GM12878 (cell line): ENCODE measurements around the gene CDKN2A. TPM values are rescaled to one million over a fixed set of nuclear protein-coding genes. Genes with fewer than 3 reads are reported as not detected.

Source experiments
- ATAC-seq: fragments of 200-7000 bp; cut with Tn5 transposase; 3 replicates; pipeline ENCODE4 v1.9.1; 2020; ENCODE audit warnings: mild to moderate bottlenecking, moderate library complexity
- BruUV-seq: library from RNA; stranded (reverse); fragments of 400-500 nt; replicated peaks from 2 replicates; lab custom pipeline; 2021; lab: Mats Ljungman, UMichigan
- CTCF ChIA-PET: fragments of 300-600 bp; sonication (Branson Sonifier 250); formaldehyde crosslinking; extraction: SDS; loops from one replicate; lab custom pipeline; 2021; ENCODE audit warnings: inconsistent platforms; lab: Yijun Ruan, JAX
- POLR2A ChIA-PET: fragments of 350-600 bp; formaldehyde crosslinking; extraction: SDS; loops from one replicate; lab custom pipeline; 2021; ENCODE audit warnings: inconsistent platforms; lab: Charles Lee
- RAD21 ChIA-PET: fragments of 300-600 bp; sonication (Branson Sonifier 250); formaldehyde crosslinking; loops from one replicate; lab custom pipeline; 2023; ENCODE audit warnings: antibody characterized with exemption; ENCODE audit not compliant: unreplicated experiment; lab: Charles Lee
- SMC1A ChIA-PET: fragments of 300-600 bp; sonication (Branson Sonifier 250); formaldehyde crosslinking; loops from one replicate; lab custom pipeline; 2023; ENCODE audit not compliant: unreplicated experiment, uncharacterized antibody; lab: Charles Lee
- DNase-seq: peaks from one replicate; pipeline ENCODE4 v3.0.0-alpha.2; 2011; ENCODE audit warnings: low read depth, low spot score
- FAIRE-seq: peaks from 3 replicates; lab custom pipeline; 2011; peaks lifted over from hg19 to GRCh38; lab: Jason Lieb, UNC
- H2AFZ ChIP-seq: 2 replicates; pipeline ENCODE4 v1.6.0; 2011; ENCODE audit warnings: low read depth, low read length, control low read depth; ENCODE audit not compliant: control insufficient read depth
- H3K27ac ChIP-seq: 2 replicates; pipeline ENCODE4 v1.5.1; 2011; ENCODE audit warnings: control low read depth; ENCODE audit not compliant: control insufficient read depth, insufficient read depth
- H3K27me3 ChIP-seq, 2 experiments: replicated peaks in 1 of 2; 2 replicates each; pipeline versions ENCODE4 v1.6.0 to v1.6.1; 2011; ENCODE audit warnings: low read length in 1 of 2; ENCODE audit not compliant: control insufficient read depth in 2 of 2, insufficient read depth in 2 of 2
- H3K36me3 ChIP-seq, 2 experiments: 2 replicates each; pipeline ENCODE4 v1.5.1; 2011; ENCODE audit warnings: low read length in 1 of 2; ENCODE audit not compliant: control insufficient read depth in 2 of 2, insufficient read depth in 2 of 2
- H3K4me1 ChIP-seq: 2 replicates; pipeline ENCODE4 v1.6.1; 2011; ENCODE audit warnings: mild to moderate bottlenecking, low read length, moderate library complexity, mixed read lengths; ENCODE audit not compliant: control insufficient read depth, insufficient read depth
- H3K4me2 ChIP-seq: 2 replicates; pipeline ENCODE4 v1.6.0; 2011; ENCODE audit warnings: control low read depth; ENCODE audit not compliant: control insufficient read depth, insufficient read depth
- H3K4me3 ChIP-seq: fragments of 200-600 bp; sonication (generic); 2 replicates; pipeline ENCODE4 v1.5.1; 2016
- H3K79me2 ChIP-seq: 2 replicates; pipeline ENCODE4 v1.6.0; 2011; ENCODE audit warnings: low read length; ENCODE audit not compliant: control insufficient read depth, insufficient read depth
- H3K9ac ChIP-seq: 2 replicates; pipeline ENCODE4 v1.8.0; 2011; ENCODE audit warnings: low read length, control low read depth, mixed read lengths; ENCODE audit not compliant: control insufficient read depth, insufficient read depth
- H3K9me3 ChIP-seq: replicated peaks from 3 replicates; pipeline ENCODE4 v1.5.1; 2011; ENCODE audit warnings: mild to moderate bottlenecking, low read length; ENCODE audit not compliant: control insufficient read depth, insufficient read depth
- H4K20me1 ChIP-seq: 2 replicates; pipeline ENCODE4 v1.6.0; 2011; ENCODE audit not compliant: control insufficient read depth, insufficient read depth
- MYB ChIP-seq: fragments of 150-350 bp; IDR thresholded peaks from 2 replicates; pipeline ENCODE4 v1.6.1; 2014; ENCODE audit warnings: mild to moderate bottlenecking, low read depth, low read length, borderline replicate concordance
- SIX5 ChIP-seq: IDR thresholded peaks from 2 replicates; pipeline ENCODE4 v1.6.1; 2011; ENCODE audit warnings: mild to moderate bottlenecking, low read depth, low read length, moderate library complexity; ENCODE audit not compliant: severe bottlenecking
- WGBS: methylation state at CpG from one replicate; pipeline ENCODE4 v1.1.6; 2016; ENCODE audit warnings: low lambda C conversion rate; ENCODE audit not compliant: insufficient replicate concordance, insufficient coverage; ENCODE audit errors: missing lambda C conversion rate; 5-methylcytosine and 5-hydroxymethylcytosine counted together
- in situ Hi-C: fragments of 300-500 bp; cut with MboI; formaldehyde crosslinking; loops from 9 replicates; pipeline ENCODE4 v1.14.3; 2018; ENCODE audit warnings: mixed read lengths
- intact Hi-C: fragments of 100-400 bp; cut with micrococcal nuclease; formaldehyde crosslinking; loops from one replicate; pipeline ENCODE4 v1.14.2; 2022; ENCODE audit not compliant: unreplicated experiment
- polyA plus RNA-seq, 11 experiments: library from polyadenylated mRNA; depleted of rRNA in 4 of 11; unstranded in 6 of 11; stranded (reverse) in 5 of 11; fragments of >200 nt; fragmentation: Nextera tagmentation in 4 of 11; fragmentation: Illumina TruSeq in 1 of 11; extraction: Ambion mirVana in 4 of 11; extraction: Trizol in 1 of 11; gene quantifications; 1 replicate in 1 of 11; 2 replicates in 10 of 11; pipeline versions ENCODE4 v1.2.1 to v1.2.3, GENCODE V29; 2011 to 2016; ENCODE audit warnings: inconsistent platforms in 2 of 11, missing spikeins in 2 of 11, low read depth in 1 of 11
- total RNA-seq, 4 experiments: library from RNA; depleted of rRNA in 3 of 4; stranded (reverse); fragments of >200 nt in 3 of 4; fragmentation: Illumina TruSeq in 1 of 4; extraction: Trizol in 1 of 4; gene quantifications; 2 replicates each; pipeline versions ENCODE4 v1.2.1 to v1.2.3, GENCODE V29; 2013 to 2021
- TF ChIP-seq, protein P1 (sequence below): fragments of 450-650 bp; IDR thresholded peaks from 2 replicates; pipeline ENCODE4 v1.6.1; 2017; ENCODE audit warnings: mild to moderate bottlenecking, low read depth, inconsistent platforms; ENCODE audit not compliant: poor library complexity, severe bottlenecking
- TF ChIP-seq, protein P2 (sequence below): fragments of 450-650 bp; formaldehyde crosslinking; IDR thresholded peaks from 2 replicates; pipeline ENCODE4 v1.4.0; 2020; ENCODE audit warnings: mild to moderate bottlenecking, moderate library complexity

The CDKN2A gene
- total and polyA plus RNA-seq, 10 of the 15 experiments (the other 5 are each of a cell fraction or from before 2014, with no cell fraction given), result 0.84 to 41.2 (median 18.4) TPM

DNA sequence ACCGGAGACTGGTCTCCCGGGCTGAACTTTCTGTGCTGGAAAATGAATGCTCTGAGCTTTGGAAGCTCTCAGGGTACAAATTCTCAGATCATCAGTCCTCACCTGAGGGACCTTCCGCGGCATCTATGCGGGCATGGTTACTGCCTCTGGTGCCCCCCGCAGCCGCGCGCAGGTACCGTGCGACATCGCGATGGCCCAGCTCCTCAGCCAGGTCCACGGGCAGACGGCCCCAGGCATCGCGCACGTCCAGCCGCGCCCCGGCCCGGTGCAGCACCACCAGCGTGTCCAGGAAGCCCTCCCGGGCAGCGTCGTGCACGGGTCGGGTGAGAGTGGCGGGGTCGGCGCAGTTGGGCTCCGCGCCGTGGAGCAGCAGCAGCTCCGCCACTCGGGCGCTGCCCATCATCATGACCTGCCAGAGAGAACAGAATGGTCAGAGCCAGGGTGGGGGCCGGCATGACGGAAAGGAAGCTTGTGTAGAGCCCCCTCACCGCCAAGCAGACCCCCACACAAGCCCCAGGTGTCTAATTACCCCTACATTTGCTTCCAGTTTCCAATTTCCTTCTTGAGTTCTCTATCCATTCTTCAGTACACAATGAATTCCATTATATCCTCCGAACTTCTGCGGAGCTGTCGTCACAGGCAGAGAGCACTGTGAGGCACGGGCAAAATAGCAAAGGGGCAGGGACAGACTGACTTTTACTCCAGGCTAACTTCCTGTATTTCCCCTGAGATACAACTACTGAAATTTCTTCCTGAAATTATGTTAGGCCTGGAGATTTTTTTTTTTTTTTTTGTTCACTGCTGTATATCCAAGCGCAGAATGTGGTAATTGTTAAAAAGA, 23.2 kb downstream of the CDKN2A start (continued):
- TF ChIP-seq SIX5 (no peak), MYB (no peak)
- TF ChIP-seq, protein P1, sequence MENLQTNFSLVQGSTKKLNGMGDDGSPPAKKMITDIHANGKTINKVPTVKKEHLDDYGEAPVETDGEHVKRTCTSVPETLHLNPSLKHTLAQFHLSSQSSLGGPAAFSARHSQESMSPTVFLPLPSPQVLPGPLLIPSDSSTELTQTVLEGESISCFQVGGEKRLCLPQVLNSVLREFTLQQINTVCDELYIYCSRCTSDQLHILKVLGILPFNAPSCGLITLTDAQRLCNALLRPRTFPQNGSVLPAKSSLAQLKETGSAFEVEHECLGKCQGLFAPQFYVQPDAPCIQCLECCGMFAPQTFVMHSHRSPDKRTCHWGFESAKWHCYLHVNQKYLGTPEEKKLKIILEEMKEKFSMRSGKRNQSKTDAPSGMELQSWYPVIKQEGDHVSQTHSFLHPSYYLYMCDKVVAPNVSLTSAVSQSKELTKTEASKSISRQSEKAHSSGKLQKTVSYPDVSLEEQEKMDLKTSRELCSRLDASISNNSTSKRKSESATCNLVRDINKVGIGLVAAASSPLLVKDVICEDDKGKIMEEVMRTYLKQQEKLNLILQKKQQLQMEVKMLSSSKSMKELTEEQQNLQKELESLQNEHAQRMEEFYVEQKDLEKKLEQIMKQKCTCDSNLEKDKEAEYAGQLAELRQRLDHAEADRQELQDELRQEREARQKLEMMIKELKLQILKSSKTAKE, result no peak

DNA sequence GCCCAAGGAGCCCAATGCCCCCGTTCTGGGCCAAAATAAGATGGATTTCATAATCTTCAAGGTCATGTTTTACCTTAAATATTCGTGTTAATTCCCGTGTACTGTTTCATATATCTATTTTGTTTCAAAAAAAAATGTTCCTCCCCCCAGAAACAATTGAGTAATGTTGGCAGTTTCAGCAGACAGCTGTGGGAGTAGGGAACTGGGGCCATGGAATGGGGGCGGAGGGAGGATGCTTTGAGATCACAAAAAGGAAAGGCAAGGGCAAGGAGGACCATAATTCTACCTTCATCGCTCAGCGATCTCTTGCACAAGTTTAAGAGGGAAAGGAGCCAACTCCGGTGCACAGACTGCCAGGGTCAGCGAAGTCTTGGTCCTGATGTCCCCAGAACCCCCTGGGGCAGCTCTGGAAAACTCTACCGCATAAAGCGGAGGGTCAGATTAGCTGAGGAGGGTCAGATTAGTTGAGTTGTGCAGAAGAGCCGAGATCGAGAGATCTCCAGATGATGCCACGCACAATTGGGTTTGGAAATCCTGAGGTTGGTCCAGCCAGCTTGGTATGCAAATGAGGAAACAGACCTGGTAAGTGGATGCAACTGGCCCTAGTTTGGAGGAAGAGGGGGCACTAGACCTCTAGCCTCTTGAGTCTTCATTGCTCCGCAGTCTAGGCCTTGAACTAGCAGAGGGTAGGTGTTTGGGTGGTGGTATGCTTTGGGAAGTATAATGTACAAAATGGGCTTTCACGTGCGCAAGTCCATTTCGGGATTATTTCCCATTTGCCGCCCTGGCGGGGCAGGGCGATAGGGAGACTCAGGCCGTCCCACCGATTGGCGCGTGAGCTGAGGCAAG, 24.0 kb downstream of the CDKN2A start:
- Histone ChIP-seq H3K79me2 (no peaks in the 10 kb centered on the region), H3K4me3 (no peak overlapping the region), H3K27me3 (peaks cover 0 to 11% of the 10 kb centered on the region in 2 experiments; a peak in 1 of 4 replicates), H3K4me1 (peaks cover 6% of the 10 kb centered on the region), H3K4me2 (no peak overlapping the region), H4K20me1 (no peaks in the 10 kb centered on the region), H3K27ac (no peak overlapping the region), H2AFZ (no peak overlapping the region), H3K9me3 (peaks cover 8% of the 10 kb centered on the region; the same call in 1 of the 3 replicates), H3K36me3 (no peaks in the 10 kb centered on the region), H3K9ac (no peak overlapping the region)
- ChIA-PET RAD21 (no interaction called here), CTCF (no interaction called here), SMC1A (no interaction called here), POLR2A (no interaction called here)
- 94% methylated on average over 24 of the region's 24 CpGs for WGBS
- DNase-seq, result no peak
- FAIRE-seq, result no peak
- intact Hi-C loops (no loop called here), in situ Hi-C loops (loop anchor here (5.0 kb wide), 1 partner anchor 47 kb away; no protein-coding TSS in a partner anchor)
- ATAC-seq, result no peak
- TF ChIP-seq, protein P2, sequence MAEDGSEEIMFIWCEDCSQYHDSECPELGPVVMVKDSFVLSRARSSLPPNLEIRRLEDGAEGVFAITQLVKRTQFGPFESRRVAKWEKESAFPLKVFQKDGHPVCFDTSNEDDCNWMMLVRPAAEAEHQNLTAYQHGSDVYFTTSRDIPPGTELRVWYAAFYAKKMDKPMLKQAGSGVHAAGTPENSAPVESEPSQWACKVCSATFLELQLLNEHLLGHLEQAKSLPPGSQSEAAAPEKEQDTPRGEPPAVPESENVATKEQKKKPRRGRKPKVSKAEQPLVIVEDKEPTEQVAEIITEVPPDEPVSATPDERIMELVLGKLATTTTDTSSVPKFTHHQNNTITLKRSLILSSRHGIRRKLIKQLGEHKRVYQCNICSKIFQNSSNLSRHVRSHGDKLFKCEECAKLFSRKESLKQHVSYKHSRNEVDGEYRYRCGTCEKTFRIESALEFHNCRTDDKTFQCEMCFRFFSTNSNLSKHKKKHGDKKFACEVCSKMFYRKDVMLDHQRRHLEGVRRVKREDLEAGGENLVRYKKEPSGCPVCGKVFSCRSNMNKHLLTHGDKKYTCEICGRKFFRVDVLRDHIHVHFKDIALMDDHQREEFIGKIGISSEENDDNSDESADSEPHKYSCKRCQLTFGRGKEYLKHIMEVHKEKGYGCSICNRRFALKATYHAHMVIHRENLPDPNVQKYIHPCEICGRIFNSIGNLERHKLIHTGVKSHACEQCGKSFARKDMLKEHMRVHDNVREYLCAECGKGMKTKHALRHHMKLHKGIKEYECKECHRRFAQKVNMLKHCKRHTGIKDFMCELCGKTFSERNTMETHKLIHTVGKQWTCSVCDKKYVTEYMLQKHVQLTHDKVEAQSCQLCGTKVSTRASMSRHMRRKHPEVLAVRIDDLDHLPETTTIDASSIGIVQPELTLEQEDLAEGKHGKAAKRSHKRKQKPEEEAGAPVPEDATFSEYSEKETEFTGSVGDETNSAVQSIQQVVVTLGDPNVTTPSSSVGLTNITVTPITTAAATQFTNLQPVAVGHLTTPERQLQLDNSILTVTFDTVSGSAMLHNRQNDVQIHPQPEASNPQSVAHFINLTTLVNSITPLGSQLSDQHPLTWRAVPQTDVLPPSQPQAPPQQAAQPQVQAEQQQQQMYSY (CRISPR knock-in tag), result no peak
- TF ChIP-seq, all 136 proteins: peak for 0
- no TSS peak for BruUV-seq
